Choroid plexus epithelial cell (primary cell): ENCODE data around the gene TATDN3.
"Not testable (repeated sequence)": the region's sequence is repeated elsewhere in the genome, so short reads cannot be mapped to it uniquely, and the experiment has no call there.

Experiments
- DNase-seq: peaks from one replicate; pipeline ENCODE4 v3.0.0-alpha.2; 2010; ENCODE audit warnings: low read depth
- H3K4me3 ChIP-seq: 2 replicates; pipeline ENCODE4 v1.5.1; 2011; ENCODE audit warnings: low read depth, mild to moderate bottlenecking, control low read depth, low read length, moderate library complexity
- TF ChIP-seq, protein P1 (sequence below): conservative IDR thresholded peaks from 2 replicates; pipeline ENCODE4 v1.5.1; 2011; ENCODE audit warnings: low read depth, mild to moderate bottlenecking, control low read depth, inconsistent platforms, low read length, moderate library complexity

The TATDN3 gene

GRCh38 chr1:212862111-212862690 lies 70.5 kb downstream of the TATDN3 start:
- no peak overlapping the region for H3K4me3 ChIP-seq
- TF ChIP-seq, protein P1, sequence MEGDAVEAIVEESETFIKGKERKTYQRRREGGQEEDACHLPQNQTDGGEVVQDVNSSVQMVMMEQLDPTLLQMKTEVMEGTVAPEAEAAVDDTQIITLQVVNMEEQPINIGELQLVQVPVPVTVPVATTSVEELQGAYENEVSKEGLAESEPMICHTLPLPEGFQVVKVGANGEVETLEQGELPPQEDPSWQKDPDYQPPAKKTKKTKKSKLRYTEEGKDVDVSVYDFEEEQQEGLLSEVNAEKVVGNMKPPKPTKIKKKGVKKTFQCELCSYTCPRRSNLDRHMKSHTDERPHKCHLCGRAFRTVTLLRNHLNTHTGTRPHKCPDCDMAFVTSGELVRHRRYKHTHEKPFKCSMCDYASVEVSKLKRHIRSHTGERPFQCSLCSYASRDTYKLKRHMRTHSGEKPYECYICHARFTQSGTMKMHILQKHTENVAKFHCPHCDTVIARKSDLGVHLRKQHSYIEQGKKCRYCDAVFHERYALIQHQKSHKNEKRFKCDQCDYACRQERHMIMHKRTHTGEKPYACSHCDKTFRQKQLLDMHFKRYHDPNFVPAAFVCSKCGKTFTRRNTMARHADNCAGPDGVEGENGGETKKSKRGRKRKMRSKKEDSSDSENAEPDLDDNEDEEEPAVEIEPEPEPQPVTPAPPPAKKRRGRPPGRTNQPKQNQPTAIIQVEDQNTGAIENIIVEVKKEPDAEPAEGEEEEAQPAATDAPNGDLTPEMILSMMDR: no peak
- no peak for DNase-seq

- not testable (repeated sequence) for DNase-seq, H3K4me3 ChIP-seq
Measured at GRCh38 chr1:212863345-212863744, 71.7 kb downstream of the TATDN3 start.

- H3K4me3 ChIP-seq: no peak overlapping the region
- DNase-seq: no peak
- TF ChIP-seq, protein P1: no peak
Measured at GRCh38 chr1:212864201-212864600, 72.5 kb downstream of the TATDN3 start.
